NCI-H446 (cell line): ENCODE measurements around the gene ARHGAP26.
A peak's percentile ranks its signal among the peaks of the same experiment; 100 is the strongest.
"Not testable (repeated sequence)": the region's sequence is repeated elsewhere in the genome, so short reads cannot be mapped to it uniquely, and the experiment has no call there.

Source experiments
- DNase-seq, 2 experiments: peaks; one replicate each; lab custom pipeline; 2025; lab: John Stamatoyannopoulos, UW

Gene ARHGAP26

GRCh38 chr5:143086908-143087637, 316.9 kb downstream of the ARHGAP26 start:
- peak in 1 of 2 experiments; percentile 38 for DNase-seq

GRCh38 chr5:143088702-143089101, 318.5 kb downstream of the ARHGAP26 start:
- not testable (repeated sequence) for DNase-seq

DNA sequence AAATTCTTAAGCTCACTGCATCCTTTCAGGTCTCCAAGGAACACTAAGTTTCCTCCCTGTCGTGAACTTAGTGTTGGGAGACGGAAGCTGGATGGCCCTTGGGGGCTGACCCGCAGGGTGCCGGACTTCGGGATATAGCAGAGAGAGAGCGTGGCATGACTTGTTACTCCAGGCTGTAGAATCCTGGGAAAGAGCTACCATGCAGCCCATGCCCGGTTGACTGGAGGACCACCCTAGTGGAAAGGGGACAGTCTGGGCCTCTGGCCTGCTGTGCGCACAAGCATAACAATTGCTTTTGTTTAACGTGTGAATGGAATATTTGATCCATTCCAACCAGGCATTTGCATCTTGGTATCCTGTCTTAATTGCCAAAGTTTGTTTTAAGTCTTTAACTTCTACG, 319.9 kb downstream of the ARHGAP26 start:
- not testable (repeated sequence) for DNase-seq

- not testable (repeated sequence) for DNase-seq
Measured at GRCh38 chr5:143092711-143093451, 322.7 kb downstream of the ARHGAP26 start.

- no peak for DNase-seq
Measured at GRCh38 chr5:143093452-143094086, 323.4 kb downstream of the ARHGAP26 start.

- no peak for DNase-seq
Measured at GRCh38 chr5:143094087-143094521, 323.9 kb downstream of the ARHGAP26 start.

GRCh38 chr5:143094608-143095007, 324.4 kb downstream of the ARHGAP26 start:
- DNase-seq, result not testable (repeated sequence)

- no peak for DNase-seq
Measured at GRCh38 chr5:143101121-143101520, 330.9 kb downstream of the ARHGAP26 start.

GRCh38 chr5:143101725-143102386, 331.7 kb downstream of the ARHGAP26 start:
- DNase-seq, result no peak

DNA sequence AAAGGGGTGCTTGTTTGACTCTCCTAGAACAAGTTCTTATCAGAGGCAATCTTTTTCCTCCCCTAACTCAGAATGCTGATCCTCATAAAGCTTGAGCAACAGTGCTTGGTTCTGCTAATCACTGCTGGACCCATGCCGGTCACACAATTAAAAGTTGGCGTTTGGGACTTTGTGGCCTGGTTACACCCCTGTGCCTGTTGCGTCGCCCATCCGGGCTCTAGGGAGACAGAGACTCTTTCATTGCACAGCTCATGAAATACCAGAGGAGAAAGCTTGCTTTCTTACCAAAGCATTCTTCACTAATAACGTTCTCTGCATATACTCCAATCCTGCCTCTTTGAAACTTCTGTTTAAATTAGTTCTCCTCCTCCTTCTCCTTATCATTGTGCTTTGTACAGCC, 332.2 kb downstream of the ARHGAP26 start:
- no peak for DNase-seq

DNA sequence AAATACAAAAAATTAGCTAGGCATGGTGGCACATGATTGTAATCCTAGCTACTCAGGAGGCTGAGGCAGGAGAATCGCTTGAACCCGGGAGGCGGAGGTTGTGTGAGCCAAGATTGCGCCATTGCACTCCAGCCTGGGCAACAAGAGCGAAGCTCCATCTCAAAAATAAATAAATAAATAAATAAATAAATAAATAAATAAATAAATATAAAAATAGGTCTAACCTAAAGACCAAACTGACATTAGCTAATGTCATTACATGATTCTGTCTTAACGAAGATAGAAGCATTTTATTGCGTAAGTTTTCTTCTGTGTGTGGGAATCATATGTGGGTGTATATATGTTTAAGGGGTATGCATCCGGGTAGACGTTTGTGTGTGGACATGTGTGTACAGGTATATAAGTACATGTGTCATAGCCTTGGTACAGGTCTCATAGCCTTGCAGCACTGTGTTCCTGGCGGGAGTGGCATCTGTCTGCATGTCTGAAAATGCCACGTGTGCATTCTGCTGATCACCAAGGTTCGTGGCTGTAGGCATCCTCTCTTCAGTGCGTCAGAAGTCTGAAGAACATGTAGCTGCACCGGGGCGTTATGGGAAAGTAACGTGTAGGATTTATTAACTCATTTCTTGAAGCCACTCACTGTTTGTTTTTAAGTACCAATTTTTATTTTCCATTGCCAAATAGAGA, 335.2 kb downstream of the ARHGAP26 start:
- no peak for DNase-seq

DNA sequence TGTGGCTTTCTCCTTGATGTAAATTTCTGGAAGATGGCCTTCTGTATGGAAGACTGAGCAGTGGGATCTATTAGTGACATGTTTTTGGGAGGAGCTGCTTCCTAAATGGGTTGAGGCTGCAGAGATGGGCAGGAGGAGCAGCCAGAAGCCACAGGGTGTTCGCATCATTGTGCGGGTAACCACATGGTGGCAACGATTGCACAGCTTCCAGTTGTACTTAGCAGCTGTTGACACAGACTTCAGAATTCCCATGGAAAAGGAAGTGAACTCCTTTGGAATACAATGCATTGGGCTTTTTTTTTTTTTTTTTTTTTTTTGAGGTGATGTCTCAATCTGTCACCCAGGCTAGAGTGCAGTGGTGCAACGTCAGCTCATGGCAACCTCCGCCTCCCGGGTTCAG, 336.0 kb downstream of the ARHGAP26 start:
- peak; percentile 22 to 71 for DNase-seq

- peak in 1 of 2 experiments; percentile 54 for DNase-seq
Measured at GRCh38 chr5:143108498-143109128, 338.4 kb downstream of the ARHGAP26 start.

- no peak for DNase-seq
Measured at GRCh38 chr5:143110591-143110990, 340.4 kb downstream of the ARHGAP26 start.

- no peak for DNase-seq
Measured at GRCh38 chr5:143111799-143112198, 341.6 kb downstream of the ARHGAP26 start.

DNA sequence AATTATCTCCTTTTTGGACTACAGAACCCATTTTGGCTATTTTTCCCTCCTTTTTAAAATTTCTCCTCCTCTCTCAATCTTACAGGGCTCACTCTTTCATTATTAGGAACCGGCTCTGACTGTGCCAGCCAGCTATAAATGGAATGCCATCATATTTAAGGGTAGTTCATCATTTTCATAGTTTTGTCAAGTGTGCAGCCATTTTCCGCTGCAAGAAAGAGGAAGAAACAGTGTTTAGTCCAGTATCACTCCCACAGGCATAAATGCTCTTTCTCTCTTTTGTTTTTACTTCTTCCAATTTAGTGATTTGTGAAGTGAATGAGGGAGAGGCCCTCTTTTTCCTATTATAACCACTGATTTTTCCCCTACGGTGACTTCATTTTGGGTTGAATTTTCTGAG, 343.3 kb downstream of the ARHGAP26 start:
- DNase-seq, result no peak

DNA sequence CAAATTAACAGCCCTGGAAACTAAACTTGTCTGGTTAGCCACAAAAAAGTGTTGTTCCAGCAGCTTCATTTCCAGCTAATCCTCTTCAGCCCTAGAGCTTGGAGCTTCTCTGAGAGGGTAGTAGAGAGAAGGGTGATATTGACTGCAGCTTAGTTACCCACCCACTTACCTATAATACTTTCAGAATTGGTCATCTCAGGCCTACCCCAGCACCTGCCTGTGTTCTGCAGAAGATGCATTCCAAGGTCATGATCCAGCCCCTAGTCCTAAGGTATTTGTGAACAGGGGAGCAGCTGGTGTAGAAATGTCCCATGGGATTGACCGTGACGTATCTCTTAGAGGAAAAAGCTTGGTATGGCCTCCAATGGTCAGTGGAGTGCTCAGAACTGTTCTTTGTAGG, 344.3 kb downstream of the ARHGAP26 start:
- no peak for DNase-seq

GRCh38 chr5:143115381-143115780, 345.2 kb downstream of the ARHGAP26 start:
- DNase-seq, result no peak

- peak in 1 of 2 experiments; percentile 4 for DNase-seq
Measured at GRCh38 chr5:143116814-143117213, 346.6 kb downstream of the ARHGAP26 start.

DNA sequence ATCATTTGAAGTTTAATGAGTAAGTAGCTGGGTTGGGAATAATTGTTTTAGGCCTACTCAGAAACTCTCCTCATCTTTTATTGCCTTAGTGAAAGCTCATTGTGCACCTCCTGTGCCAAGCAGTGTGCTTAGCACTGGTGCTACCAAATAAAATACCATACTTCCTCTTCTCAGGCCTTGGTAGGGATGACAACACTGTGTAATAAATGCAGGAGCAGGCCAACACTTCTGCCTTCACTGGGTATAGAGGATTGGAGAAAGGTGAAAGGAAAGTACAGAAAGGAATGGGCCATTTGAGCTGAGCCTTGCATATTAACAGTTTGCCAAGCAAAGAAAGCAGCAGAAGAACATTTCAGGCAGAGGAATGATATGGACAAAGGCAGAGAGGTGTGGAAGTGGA, 347.6 kb downstream of the ARHGAP26 start:
- no peak for DNase-seq

DNA sequence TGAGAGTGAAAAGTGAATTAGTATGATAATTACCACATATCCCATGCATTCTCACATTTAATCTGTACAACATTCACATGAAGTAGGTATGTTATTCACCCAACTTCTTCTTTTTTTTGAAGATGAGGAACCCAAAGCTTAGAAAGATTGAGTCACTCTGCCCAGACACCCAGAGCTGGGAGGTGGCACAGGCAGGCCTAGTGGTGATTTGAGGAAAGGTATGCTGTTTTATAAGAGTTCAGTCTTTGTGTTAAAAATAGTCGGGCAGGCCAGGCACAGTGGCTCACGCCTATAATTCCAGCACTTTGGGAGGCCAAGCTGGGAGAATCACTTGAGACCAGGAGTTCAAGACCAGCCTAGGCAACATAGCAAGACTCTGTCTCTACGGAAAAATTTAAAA, 348.0 kb downstream of the ARHGAP26 start:
- DNase-seq, result no peak
